ENCODE data around the gene ARL15.

Gene ARL15

GRCh38 chr5:53928641-53929040 is 381.7 kb downstream of the ARL15 start:
- DNase-seq (ENCODE audit: low read depth, low spot score) = no peak
- no peak overlapping the region for H3K27ac ChIP-seq

- no peak overlapping the region for H3K27ac ChIP-seq
- no peak for DNase-seq (ENCODE audit: low read depth, low spot score)
These were observed 382.6 kb downstream of the ARL15 start for GRCh38 chr5:53927668-53928247.

GRCh38 chr5:53926026-53926425 is 384.3 kb downstream of the ARL15 start:
- H3K27ac ChIP-seq = no peak overlapping the region
- no peak for DNase-seq (ENCODE audit: low read depth, low spot score)

- no peak for DNase-seq (ENCODE audit: low read depth, low spot score)
- no peak overlapping the region for H3K27ac ChIP-seq
These were observed 386.0 kb downstream of the ARL15 start for GRCh38 chr5:53924392-53924791.

- H3K27ac ChIP-seq = no peak overlapping the region
- no peak for DNase-seq (ENCODE audit: low read depth, low spot score)
These were observed 386.4 kb downstream of the ARL15 start for GRCh38 chr5:53923961-53924360.

GRCh38 chr5:53922508-53923498 is 387.6 kb downstream of the ARL15 start:
- no peak for DNase-seq (ENCODE audit: low read depth, low spot score)
- H3K27ac ChIP-seq = no peak overlapping the region

GRCh38 chr5:53917826-53918225 is 392.5 kb downstream of the ARL15 start:
- H3K27ac ChIP-seq = no peak overlapping the region
- DNase-seq (ENCODE audit: low read depth, low spot score) = no peak

GRCh38 chr5:53917095-53917494 is 393.3 kb downstream of the ARL15 start:
- no peak overlapping the region for H3K27ac ChIP-seq
- no peak for DNase-seq (ENCODE audit: low read depth, low spot score)

GRCh38 chr5:53915120-53915519 is 395.3 kb downstream of the ARL15 start:
- H3K27ac ChIP-seq = no peak overlapping the region
- no peak for DNase-seq (ENCODE audit: low read depth, low spot score)

- no peak for DNase-seq (ENCODE audit: low read depth, low spot score)
- H3K27ac ChIP-seq = no peak overlapping the region
These were observed 396.4 kb downstream of the ARL15 start for GRCh38 chr5:53913941-53914340.

GRCh38 chr5:53908757-53909156 is 401.6 kb downstream of the ARL15 start:
- DNase-seq (ENCODE audit: low read depth, low spot score) = no peak

GRCh38 chr5:53907827-53908226 is 402.5 kb downstream of the ARL15 start:
- no peak overlapping the region for H3K27ac ChIP-seq
- DNase-seq (ENCODE audit: low read depth, low spot score) = no peak

More at GRCh38 chr5:53908757-53909156, 401.6 kb downstream of the ARL15 start:
- H3K27ac ChIP-seq = no peak overlapping the region

- DNase-seq (ENCODE audit: low read depth, low spot score) = no peak
- H3K27ac ChIP-seq = no peak overlapping the region
These were observed 403.6 kb downstream of the ARL15 start for GRCh38 chr5:53906736-53907135.

- no peak overlapping the region for H3K27ac ChIP-seq
These were observed 408.0 kb downstream of the ARL15 start for GRCh38 chr5:53902296-53902907.

GRCh38 chr5:53900677-53901076 is 409.7 kb downstream of the ARL15 start:
- H3K27ac ChIP-seq = no peak overlapping the region
- no peak for DNase-seq (ENCODE audit: low read depth, low spot score)

More at GRCh38 chr5:53902296-53902907, 408.0 kb downstream of the ARL15 start:
- no peak for DNase-seq (ENCODE audit: low read depth, low spot score)

GRCh38 chr5:53895091-53895683 is 415.2 kb downstream of the ARL15 start:
- no peak for DNase-seq (ENCODE audit: low read depth, low spot score)
- no peak overlapping the region for H3K27ac ChIP-seq

GRCh38 chr5:53893626-53894025 is 416.7 kb downstream of the ARL15 start:
- no peak overlapping the region for H3K27ac ChIP-seq
- DNase-seq (ENCODE audit: low read depth, low spot score) = no peak

- H3K27ac ChIP-seq = no peak overlapping the region
- no peak for DNase-seq (ENCODE audit: low read depth, low spot score)
These were observed 418.1 kb downstream of the ARL15 start for GRCh38 chr5:53892224-53892623.

GRCh38 chr5:53891159-53891558 is 419.2 kb downstream of the ARL15 start:
- no peak overlapping the region for H3K27ac ChIP-seq
- DNase-seq (ENCODE audit: low read depth, low spot score) = no peak

- no peak overlapping the region for H3K27ac ChIP-seq
- DNase-seq (ENCODE audit: low read depth, low spot score) = no peak
These were observed 419.9 kb downstream of the ARL15 start for GRCh38 chr5:53890490-53890889.

- DNase-seq (ENCODE audit: low read depth, low spot score) = no peak
- H3K27ac ChIP-seq = no peak overlapping the region
These were observed 425.5 kb downstream of the ARL15 start for GRCh38 chr5:53884844-53885243.
